OCI-LY1 (cell line): Measurements from ENCODE around the gene PP2D1.
"Not testable (repeated sequence)": the region's sequence is repeated elsewhere in the genome, so short reads cannot be mapped to it uniquely, and the experiment has no call there.

Experiments used
- H2AFZ ChIP-seq: fragments of 200-600 bp; sonication (generic), shearing (Covaris generic); 2 replicates; pipeline ENCODE4 v1.6.0; 2014; ENCODE audit warnings: antibody characterized with exemption, mild to moderate bottlenecking, low read length
- H3F3A ChIP-seq: fragments of 200-600 bp; sonication (generic), shearing (Covaris generic); 2 replicates; pipeline ENCODE4 v1.6.0; 2014; ENCODE audit warnings: mild to moderate bottlenecking, antibody characterized with exemption, low read length, moderate library complexity; ENCODE audit not compliant: insufficient read depth
- H3K27ac ChIP-seq: fragments of 200-600 bp; sonication (generic); 2 replicates; pipeline ENCODE4 v1.5.1; 2014; ENCODE audit warnings: low read length, mixed run types, mild to moderate bottlenecking, low read depth; ENCODE audit not compliant: poor library complexity, severe bottlenecking
- H3K27me3 ChIP-seq: fragments of 200-600 bp; sonication (generic); 2 replicates; pipeline ENCODE4 v1.6.0; 2014; ENCODE audit warnings: antibody characterized with exemption, mild to moderate bottlenecking, low read length, moderate library complexity; ENCODE audit not compliant: insufficient read depth
- H3K36me3 ChIP-seq: fragments of 200-600 bp; sonication (generic); 2 replicates; pipeline ENCODE4 v1.6.1; 2014; ENCODE audit warnings: mild to moderate bottlenecking, antibody characterized with exemption, low read length, moderate library complexity, mixed read lengths; ENCODE audit not compliant: insufficient read depth
- H3K4me1 ChIP-seq: fragments of 200-600 bp; sonication (generic); 2 replicates; pipeline ENCODE4 v1.5.1; 2014; ENCODE audit warnings: mild to moderate bottlenecking, low read length, moderate library complexity; ENCODE audit not compliant: insufficient read depth, severe bottlenecking
- H3K4me2 ChIP-seq: fragments of 200-600 bp; sonication (generic), shearing (Covaris generic); 2 replicates; pipeline ENCODE4 v1.6.1; 2014; ENCODE audit warnings: low read length
- H3K4me3 ChIP-seq: fragments of 200-600 bp; sonication (generic); 2 replicates; pipeline ENCODE4 v1.5.1; 2014; ENCODE audit warnings: low read length, low read depth, mild to moderate bottlenecking, mixed read lengths; ENCODE audit not compliant: poor library complexity, severe bottlenecking
- H3K79me2 ChIP-seq: fragments of 200-600 bp; shearing (Covaris generic); 2 replicates; pipeline ENCODE4 v1.6.1; 2016; ENCODE audit warnings: mixed run types, low read length, mixed read lengths; ENCODE audit not compliant: insufficient read depth
- H3K9ac ChIP-seq: fragments of 200-600 bp; sonication (generic), shearing (Covaris generic); 2 replicates; pipeline ENCODE4 v1.6.1; 2014; ENCODE audit warnings: mild to moderate bottlenecking, low read length, mixed read lengths
- H3K9me2 ChIP-seq: fragments of 200-600 bp; sonication (generic), shearing (Covaris generic); 2 replicates; pipeline ENCODE4 v1.6.1; 2014; ENCODE audit warnings: low read depth, mild to moderate bottlenecking, low read length, mixed read lengths
- H3K9me3 ChIP-seq: fragments of 200-600 bp; shearing (Covaris generic); 2 replicates; pipeline ENCODE4 v1.6.1; 2014; ENCODE audit warnings: low read length, mixed read lengths
- H4K20me1 ChIP-seq: fragments of 200-600 bp; sonication (generic), shearing (Covaris generic); 2 replicates; pipeline ENCODE4 v1.6.0; 2016; ENCODE audit warnings: mild to moderate bottlenecking, low read length; ENCODE audit not compliant: insufficient read depth
- EZH2 ChIP-seq: fragments of 200-600 bp; sonication (generic), shearing (Covaris generic); IDR thresholded peaks from 2 replicates; pipeline ENCODE4 v1.8.0; 2017; ENCODE audit warnings: borderline replicate concordance, mixed run types, mild to moderate bottlenecking, antibody characterized with exemption, low read length, moderate library complexity, mixed read lengths
- TF ChIP-seq, protein P1 (sequence below): fragments of 200-600 bp; sonication (generic), shearing (Covaris generic); IDR thresholded peaks from 2 replicates; pipeline ENCODE4 v1.5.1; 2017; ENCODE audit warnings: mild to moderate bottlenecking, antibody characterized with exemption, low read length, moderate library complexity, mixed read lengths

Gene PP2D1

DNA sequence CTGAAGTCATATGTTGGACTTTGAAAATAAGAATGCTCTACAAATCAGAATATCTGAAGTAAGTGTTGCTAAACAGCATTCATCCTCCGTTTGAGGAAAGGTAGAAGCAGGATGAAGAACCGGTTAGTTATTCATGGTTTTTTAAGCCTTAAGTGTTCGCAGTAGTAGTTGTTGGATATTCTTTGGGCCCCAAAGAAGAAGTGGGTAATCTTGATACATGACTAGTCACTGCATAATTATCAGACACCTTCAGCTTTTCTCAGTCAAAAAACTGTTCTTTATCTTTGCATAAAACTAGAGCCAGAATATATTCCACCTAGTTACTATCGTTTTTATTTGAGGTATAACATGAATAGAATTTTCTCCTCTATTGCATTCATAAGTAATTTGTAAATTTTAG, 51.4 kb downstream of the PP2D1 start:
- H3F3A ChIP-seq, result no peaks in the 10 kb centered on the region
- H3K27ac ChIP-seq, result no peak overlapping the region
- no peak overlapping the region for H3K9ac ChIP-seq
- H3K9me3 ChIP-seq, result no peaks in the 10 kb centered on the region
- peaks cover 80% of the 10 kb centered on the region for H3K79me2 ChIP-seq
- no peak overlapping the region for H2AFZ ChIP-seq
- no peak overlapping the region for H3K4me2 ChIP-seq
- TF ChIP-seq, protein P1, sequence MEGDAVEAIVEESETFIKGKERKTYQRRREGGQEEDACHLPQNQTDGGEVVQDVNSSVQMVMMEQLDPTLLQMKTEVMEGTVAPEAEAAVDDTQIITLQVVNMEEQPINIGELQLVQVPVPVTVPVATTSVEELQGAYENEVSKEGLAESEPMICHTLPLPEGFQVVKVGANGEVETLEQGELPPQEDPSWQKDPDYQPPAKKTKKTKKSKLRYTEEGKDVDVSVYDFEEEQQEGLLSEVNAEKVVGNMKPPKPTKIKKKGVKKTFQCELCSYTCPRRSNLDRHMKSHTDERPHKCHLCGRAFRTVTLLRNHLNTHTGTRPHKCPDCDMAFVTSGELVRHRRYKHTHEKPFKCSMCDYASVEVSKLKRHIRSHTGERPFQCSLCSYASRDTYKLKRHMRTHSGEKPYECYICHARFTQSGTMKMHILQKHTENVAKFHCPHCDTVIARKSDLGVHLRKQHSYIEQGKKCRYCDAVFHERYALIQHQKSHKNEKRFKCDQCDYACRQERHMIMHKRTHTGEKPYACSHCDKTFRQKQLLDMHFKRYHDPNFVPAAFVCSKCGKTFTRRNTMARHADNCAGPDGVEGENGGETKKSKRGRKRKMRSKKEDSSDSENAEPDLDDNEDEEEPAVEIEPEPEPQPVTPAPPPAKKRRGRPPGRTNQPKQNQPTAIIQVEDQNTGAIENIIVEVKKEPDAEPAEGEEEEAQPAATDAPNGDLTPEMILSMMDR, result no peak
- no peak for TF ChIP-seq EZH2
- H3K27me3 ChIP-seq, result no peaks in the 10 kb centered on the region
- H3K36me3 ChIP-seq, result peaks cover 41% of the 10 kb centered on the region
- no peaks in the 10 kb centered on the region for H4K20me1 ChIP-seq
- H3K9me2 ChIP-seq, result no peaks in the 10 kb centered on the region
- H3K4me1 ChIP-seq, result no peaks in the 10 kb centered on the region
- H3K4me3 ChIP-seq, result no peak overlapping the region

DNA sequence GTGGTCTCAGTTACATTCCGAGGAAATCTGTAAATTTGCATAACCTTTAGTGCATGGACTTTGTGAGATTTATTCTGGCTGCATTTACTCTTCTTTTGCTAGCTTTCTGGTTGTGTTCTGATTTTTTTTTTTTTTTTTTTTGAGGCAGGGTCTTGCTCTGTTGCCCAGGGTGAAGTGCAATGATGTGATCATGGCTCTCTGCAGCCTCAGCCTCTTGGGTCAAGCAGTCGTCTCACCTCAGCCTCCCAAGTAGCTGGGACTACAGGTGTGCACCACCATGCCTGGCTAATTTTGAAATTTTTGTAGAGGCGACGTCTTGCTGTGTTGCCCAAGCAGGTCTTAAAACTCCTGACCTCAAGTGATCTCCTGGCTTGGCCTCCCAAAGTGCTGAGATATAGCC, 52.6 kb downstream of the PP2D1 start:
- Histone ChIP-seq H3F3A (no peaks in the 10 kb centered on the region), H3K9me3 (no peaks in the 10 kb centered on the region), H3K27me3 (no peaks in the 10 kb centered on the region), H3K4me1 (no peaks in the 10 kb centered on the region), H3K4me2 (no peak overlapping the region), H3K36me3 (peaks cover 52% of the 10 kb centered on the region), H3K79me2 (peaks cover 78% of the 10 kb centered on the region), H3K4me3 (no peak overlapping the region), H3K27ac (no peak overlapping the region), H3K9me2 (no peaks in the 10 kb centered on the region), H4K20me1 (no peaks in the 10 kb centered on the region), H3K9ac (no peak overlapping the region), H2AFZ (no peak overlapping the region)
- TF ChIP-seq, protein P1, result no peak
- TF ChIP-seq EZH2, result no peak

DNA sequence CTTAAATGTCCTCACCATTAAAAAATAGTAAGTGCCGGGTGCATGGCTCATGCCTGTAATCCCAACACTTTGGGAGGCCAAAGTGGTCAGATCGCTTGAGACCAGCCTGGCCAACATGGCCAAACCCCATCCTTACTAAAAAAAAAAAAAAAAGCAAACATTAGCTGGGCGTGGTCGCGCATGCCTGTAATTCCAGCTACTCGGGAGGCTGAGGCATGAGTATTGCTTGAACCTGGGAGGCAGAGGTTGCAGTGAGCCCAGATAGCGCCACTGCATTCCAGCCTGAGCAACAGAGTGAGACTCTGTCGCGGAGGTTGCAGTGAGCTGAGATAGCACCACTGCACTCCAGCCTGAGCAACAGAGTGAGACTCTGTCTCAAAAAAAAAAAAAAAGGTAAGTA, 54.7 kb downstream of the PP2D1 start:
- H3K4me3 ChIP-seq, H4K20me1 ChIP-seq, H3K4me1 ChIP-seq, H3K9ac ChIP-seq, H3K9me2 ChIP-seq, H2AFZ ChIP-seq, H3K27ac ChIP-seq, H3K4me2 ChIP-seq, H3F3A ChIP-seq, H3K9me3 ChIP-seq, H3K27me3 ChIP-seq: not testable (repeated sequence)
- H3K36me3 ChIP-seq, result peaks cover 73% of the 10 kb centered on the region
- H3K79me2 ChIP-seq, result peaks cover 65% of the 10 kb centered on the region

DNA sequence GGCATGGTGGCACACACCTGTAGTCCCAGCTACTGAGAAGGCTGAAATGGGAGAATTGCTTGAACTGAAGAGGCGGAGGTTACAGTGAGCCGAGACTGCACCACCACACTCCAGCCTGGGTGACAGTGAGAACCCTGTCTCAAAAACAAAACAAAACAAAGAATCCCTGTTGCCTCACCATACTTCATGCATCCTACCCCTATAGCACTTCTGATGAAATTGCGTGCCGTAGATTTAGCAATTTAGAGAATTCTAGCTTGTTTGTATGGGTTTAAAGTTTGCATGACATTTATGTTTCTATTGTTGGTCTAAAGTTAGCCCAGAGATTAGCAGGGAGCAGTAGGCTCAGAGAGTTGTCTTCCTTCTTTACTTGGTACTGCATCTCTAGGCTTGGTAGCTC, 57.4 kb downstream of the PP2D1 start:
- H3K36me3 ChIP-seq, result peaks cover 64% of the 10 kb centered on the region
- H3K9me3 ChIP-seq, result no peaks in the 10 kb centered on the region
- peaks cover 5% of the 10 kb centered on the region for H3K4me1 ChIP-seq
- peaks cover 59% of the 10 kb centered on the region for H3K79me2 ChIP-seq
- no peaks in the 10 kb centered on the region for H3K9me2 ChIP-seq
- H3K4me3 ChIP-seq, result no peak overlapping the region
- no peak overlapping the region for H3K9ac ChIP-seq
- H3F3A ChIP-seq, result no peaks in the 10 kb centered on the region
- no peak overlapping the region for H2AFZ ChIP-seq
- H3K27me3 ChIP-seq, result no peaks in the 10 kb centered on the region
- H4K20me1 ChIP-seq, result no peaks in the 10 kb centered on the region
- H3K27ac ChIP-seq, result no peak overlapping the region
- no peak overlapping the region for H3K4me2 ChIP-seq
- no peak for TF ChIP-seq EZH2
- TF ChIP-seq, protein P1, result no peak
